OCI-LY1 (cell line): ENCODE results near the gene RASL10A.

Experiments
- EZH2 ChIP-seq: fragments of 200-600 bp; sonication (generic), shearing (Covaris generic); IDR thresholded peaks from 2 replicates; pipeline ENCODE4 v1.8.0; 2017; ENCODE audit warnings: borderline replicate concordance, mixed run types, mild to moderate bottlenecking, antibody characterized with exemption, low read length, moderate library complexity, mixed read lengths
- TF ChIP-seq, protein P1 (sequence below): fragments of 200-600 bp; sonication (generic), shearing (Covaris generic); IDR thresholded peaks from 2 replicates; pipeline ENCODE4 v1.5.1; 2017; ENCODE audit warnings: mild to moderate bottlenecking, antibody characterized with exemption, low read length, moderate library complexity, mixed read lengths

DNA sequence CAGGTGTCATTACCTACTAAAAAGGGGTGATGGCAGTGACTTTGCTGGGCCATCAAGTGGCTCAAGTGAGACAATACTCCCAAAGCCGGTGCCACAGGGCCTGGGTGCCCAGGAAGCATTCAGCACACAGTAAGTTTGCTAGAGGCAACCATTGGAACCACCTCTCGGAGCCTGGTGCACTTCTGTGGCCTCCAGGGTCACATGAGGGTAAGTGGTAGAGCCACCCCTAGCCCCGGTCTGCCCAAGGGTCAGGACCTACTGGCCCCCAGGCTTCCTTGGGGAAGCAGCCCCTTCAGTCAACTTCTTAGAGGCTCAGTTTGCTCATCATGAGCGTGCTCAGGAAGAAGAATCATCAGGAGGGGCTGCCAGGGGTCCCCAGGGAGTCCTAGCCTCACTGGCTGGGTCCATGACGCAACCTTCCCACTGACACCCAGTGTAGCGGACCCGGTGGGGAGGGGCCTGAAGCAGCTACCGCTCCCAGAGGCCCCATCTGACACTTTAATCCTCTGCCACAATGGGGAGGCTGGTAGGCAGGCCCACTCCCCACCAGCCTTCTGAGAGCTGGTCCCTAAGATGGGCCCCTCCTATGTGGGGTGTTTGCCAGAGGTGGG, 17.5 kb upstream of the RASL10A start:
- TF ChIP-seq EZH2, result no peak
- TF ChIP-seq, protein P1, sequence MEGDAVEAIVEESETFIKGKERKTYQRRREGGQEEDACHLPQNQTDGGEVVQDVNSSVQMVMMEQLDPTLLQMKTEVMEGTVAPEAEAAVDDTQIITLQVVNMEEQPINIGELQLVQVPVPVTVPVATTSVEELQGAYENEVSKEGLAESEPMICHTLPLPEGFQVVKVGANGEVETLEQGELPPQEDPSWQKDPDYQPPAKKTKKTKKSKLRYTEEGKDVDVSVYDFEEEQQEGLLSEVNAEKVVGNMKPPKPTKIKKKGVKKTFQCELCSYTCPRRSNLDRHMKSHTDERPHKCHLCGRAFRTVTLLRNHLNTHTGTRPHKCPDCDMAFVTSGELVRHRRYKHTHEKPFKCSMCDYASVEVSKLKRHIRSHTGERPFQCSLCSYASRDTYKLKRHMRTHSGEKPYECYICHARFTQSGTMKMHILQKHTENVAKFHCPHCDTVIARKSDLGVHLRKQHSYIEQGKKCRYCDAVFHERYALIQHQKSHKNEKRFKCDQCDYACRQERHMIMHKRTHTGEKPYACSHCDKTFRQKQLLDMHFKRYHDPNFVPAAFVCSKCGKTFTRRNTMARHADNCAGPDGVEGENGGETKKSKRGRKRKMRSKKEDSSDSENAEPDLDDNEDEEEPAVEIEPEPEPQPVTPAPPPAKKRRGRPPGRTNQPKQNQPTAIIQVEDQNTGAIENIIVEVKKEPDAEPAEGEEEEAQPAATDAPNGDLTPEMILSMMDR, result no peak
